ENCODE results near the gene FAM13C.

FAM13C gene

DNA sequence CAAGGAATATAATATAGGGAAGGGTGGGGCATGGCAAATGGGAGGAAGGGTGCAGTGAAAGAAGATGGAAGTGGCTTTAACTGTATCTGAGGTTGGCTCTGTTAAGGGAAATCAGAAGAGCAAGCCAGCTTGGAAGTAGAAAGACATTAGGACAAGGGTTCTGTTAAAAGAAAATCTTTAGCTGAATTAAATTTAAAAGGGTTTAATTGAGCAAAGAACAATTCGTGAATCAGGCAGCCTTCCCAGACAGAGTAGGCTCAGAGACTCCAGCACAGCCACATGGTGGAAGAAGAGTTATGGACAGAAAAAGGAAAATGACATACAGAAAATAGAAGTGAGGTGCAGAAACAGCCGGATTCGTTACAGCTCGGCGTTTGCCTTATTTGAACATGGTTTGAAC, 42.0 kb downstream of the FAM13C start:
- DNase-seq (ENCODE audit: low read depth in 2 of 3, low spot score in 1 of 3): no peak

DNA sequence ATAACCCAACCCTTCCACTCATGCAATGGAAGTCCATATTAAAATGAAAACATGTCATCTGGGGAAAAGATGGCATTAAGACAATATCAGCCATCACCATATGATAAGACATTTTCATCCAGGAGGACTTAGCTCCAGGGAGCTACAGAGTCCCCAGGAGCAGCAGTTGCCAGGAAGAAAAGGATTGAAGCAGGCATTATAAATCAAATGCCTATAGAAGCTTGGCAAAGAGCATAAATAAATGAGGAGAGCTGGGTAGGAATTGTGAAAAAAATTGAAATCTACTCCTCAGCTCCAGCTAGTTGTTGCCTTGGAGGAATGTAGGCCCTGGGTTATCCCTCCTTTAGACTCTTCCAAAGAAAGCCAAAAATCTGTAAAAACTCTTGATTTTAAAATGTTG, 42.5 kb downstream of the FAM13C start:
- no peak for DNase-seq (ENCODE audit: low read depth in 2 of 3, low spot score in 1 of 3)

DNA sequence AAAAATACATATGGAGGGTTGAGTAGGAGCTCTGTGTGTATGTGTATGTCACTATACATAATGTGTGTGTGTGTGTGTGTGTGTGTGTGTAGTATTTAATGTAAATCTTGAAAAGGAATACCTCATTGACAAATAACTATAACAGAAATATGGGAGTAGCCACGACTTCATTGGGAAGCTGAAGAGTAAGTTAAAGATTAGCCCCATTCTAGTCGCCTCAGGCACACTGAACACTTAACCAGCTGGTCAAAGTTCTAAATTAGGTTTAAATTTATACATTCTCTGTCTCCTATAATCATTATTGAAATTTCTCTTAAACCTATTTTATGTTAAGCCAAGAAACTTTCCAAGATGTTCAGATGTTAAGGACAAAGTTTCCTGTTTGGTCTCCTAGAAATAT, 45.3 kb downstream of the FAM13C start:
- no peak for DNase-seq (ENCODE audit: low read depth in 2 of 3, low spot score in 1 of 3)

DNA sequence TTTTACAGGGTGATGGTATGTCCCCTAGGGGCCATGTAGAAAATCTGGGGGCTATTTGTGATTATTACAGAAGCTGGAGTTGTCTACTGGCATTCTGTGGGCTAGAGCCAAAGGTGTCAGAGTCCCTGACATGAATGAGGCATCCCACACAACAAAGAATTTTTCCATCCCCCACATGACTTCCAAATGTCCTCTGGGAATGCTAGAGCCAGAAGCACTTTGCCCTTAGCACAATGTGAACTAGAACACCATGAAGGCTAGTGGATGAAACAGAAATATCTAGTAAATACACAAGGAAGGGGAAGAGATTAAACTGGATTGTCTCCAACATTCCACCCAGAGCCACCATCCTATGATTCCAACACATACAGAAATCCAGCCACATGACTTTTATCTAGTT, 46.9 kb downstream of the FAM13C start:
- no peak for DNase-seq (ENCODE audit: low read depth in 2 of 3, low spot score in 1 of 3)

DNA sequence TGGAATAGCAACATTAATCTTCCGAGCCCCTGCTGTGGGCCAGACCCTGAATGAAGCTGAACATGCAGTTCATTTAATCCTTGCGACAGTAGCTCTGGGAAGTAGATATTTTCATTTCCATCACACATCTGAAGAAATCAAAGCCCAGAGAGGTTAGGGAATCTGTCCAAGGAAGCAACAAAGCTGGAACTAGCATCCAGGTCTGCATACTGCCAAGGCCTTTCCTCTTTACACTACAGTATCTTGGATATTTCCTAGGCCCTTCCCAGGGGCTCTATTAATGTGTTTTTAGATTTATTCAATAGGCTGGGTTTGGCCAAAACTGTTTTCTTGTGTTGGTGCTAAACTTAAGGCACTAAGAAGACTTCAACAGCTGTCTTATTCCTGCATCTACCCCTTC, 48.1 kb downstream of the FAM13C start:
- no peak for DNase-seq (ENCODE audit: low read depth in 2 of 3, low spot score in 1 of 3)

DNA sequence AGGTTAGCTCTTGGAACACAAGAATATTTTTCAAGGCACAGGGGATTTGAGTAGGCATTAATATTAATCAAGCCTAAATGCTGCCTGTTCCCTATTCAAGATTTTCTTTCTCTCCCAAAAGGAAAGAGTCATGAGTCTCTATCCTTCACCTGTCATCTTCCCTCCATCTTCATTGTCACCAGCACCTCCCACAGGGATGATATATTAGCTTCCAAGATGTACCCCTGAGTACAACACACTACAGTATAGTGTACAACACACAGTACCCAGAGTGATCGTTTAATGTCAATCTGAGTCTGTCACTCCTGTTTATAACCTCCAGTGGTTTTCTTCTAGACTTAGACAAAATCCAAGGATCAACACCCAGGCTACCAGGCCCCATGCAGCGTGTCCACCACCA, 50.1 kb downstream of the FAM13C start:
- DNase-seq (ENCODE audit: low read depth in 2 of 3, low spot score in 1 of 3): no peak

DNA sequence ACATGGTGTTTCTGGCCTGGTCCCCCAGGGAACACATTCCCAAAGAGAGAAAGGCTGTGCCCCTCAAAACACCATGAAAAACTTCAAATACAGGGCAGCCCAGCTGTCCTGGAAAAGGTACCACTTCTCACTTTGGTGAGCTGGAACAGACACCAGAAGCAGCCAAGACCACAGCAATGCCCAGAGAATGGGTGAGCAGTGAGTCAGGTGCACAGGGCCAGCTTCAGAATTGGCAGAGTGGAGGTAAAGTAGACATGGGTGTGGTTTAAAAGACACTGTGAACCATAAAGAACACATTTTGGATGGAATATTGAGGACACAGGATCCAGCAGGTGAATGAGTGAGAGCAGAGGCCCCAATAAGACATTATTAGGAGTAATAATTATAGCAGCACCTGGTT, 51.3 kb downstream of the FAM13C start:
- DNase-seq (ENCODE audit: low read depth in 2 of 3, low spot score in 1 of 3): no peak

DNA sequence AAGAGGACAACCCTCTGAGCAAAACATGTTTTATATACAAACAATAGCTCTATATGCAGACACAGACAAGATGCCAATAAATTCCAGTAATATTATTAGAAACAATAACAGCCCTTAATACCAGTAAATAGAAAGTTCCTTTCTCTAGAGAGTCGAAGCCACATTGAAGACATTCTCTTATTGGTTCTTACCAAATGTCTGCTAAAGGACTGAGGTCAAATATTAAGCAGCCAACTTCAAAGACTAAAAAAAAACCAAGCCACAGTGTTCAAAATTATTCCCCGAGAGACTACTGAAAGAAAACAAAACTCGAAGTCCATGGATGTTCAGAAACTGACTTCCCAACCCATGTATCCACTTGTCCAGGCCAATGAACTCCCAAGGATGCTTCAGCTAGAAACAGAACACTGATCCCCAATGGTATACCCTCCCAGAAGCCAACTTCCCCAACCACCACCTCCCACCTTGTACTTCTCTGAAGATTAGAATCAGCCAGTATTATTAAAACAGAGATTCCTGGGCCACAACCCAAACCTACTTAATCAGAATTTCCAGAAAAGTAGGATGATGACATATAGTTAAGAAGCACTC, 51.9 kb downstream of the FAM13C start:
- no peak for DNase-seq (ENCODE audit: low read depth in 2 of 3, low spot score in 1 of 3)

DNA sequence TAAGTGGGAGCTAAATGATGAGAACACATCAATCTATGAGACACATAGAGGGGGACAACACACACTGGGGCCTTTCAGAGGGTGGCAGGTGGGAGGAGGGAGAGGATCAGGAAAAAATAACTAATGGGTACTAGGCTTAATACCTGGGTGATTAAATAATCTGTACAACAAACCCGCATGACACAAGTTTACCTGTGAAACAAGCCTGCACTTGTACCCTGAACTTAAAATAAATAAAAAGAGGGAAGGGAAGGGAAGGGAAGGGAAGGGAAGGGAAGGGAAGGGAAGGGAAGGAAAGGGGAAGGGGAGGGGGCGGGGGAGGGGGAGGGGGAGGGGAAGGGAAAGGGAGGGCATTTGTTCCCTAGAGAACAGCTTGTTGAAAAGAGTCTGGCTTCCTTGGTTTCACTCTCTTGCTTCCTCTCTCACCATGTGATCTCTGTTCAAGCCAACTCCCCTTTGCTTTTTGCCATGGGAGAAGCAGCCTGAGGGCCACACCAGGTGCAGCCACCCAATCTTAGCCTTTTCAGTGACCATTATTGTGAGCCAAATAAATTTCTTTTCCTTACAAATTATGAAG, 57.7 kb downstream of the FAM13C start:
- no peak for DNase-seq (ENCODE audit: low read depth in 2 of 3, low spot score in 1 of 3)

DNA sequence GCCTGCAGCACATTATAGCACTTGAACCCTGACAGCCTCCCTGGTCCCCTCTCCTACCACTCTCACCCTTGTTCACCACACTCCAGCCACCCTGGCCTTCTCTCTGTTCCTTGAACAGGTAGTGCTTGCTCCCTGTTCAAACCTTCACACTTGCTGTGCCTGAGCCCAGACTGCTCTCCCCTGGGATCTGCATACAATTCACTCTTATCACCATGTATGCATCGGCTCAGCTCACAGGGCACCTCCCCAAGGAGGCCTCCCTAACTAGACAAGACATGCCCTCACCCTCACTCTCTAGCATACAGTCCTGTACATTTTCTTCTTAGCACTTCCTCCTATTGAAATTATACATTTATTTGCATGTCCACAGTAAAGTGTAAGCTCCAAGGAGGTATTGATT, 59.3 kb downstream of the FAM13C start:
- DNase-seq (ENCODE audit: low read depth in 2 of 3, low spot score in 1 of 3): no peak

DNA sequence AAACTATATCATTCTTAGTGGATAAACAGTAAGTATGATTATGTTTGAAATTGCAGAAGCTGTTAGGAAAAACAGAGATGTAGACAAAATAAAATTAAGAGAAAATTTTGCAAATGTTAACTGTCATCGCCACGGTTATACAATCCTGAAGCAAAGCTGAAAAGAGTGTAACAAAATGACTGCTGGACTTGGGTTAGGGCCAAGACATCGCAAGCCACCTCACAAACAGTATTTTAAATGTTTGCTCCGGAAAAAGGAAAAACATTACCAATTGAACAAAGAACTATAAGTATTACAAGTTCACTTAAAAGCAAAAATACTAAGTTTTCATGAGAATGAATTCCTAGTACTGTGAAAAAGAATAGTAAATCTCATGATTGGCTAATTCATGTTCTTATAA, 60.0 kb downstream of the FAM13C start:
- no peak for DNase-seq (ENCODE audit: low read depth in 2 of 3, low spot score in 1 of 3)

DNA sequence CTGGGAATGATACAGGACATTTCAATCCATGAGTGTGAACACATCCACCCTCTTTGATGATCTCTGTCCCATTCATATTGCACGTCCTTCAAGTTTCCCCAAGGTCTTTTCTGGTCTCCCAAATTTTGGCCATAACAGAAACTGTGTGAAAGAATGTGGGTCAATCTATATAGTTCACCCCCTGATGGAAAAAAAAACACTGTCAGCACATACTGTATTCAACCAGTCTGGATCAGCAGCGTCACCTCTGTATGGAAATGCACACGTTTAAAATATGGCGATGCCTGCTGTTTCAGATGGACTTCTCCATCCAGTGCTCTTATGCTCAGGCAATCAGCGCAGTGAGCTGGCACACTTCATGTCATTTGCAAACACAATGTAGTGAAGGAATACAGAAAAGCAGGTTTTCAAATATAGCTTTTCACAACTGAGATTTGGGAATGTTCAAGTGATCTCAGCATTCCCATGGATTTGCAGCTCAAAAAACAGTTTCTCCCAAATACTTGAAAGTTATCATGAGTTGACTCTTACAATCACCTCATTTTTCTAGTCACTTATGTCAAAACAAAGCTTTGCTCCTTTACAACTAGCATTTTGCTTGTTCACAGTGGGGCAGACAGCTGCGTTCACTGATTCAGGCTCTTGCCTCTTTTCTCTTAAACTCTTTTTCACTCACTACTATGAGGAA, 61.1 kb downstream of the FAM13C start:
- DNase-seq (ENCODE audit: low read depth in 2 of 3, low spot score in 1 of 3): no peak

DNA sequence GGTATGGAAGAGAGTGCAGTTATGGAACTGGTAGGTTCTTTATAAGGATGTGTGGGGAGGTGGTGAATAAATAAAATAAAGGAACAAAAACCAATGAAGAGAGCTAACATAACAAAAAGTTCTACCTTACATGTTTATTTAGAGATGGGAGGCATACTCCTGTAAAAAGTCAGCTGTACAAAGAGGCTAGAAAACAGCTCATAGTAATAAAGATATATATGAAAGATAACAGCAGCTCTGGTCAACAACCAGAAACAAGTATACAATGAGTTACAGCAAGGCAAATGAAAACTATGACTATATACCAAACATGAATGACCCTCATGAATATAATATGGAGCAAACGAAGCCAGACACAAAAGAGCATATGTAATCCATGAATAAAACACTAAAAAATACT, 62.0 kb downstream of the FAM13C start:
- DNase-seq (ENCODE audit: low read depth in 2 of 3, low spot score in 1 of 3): no peak

DNA sequence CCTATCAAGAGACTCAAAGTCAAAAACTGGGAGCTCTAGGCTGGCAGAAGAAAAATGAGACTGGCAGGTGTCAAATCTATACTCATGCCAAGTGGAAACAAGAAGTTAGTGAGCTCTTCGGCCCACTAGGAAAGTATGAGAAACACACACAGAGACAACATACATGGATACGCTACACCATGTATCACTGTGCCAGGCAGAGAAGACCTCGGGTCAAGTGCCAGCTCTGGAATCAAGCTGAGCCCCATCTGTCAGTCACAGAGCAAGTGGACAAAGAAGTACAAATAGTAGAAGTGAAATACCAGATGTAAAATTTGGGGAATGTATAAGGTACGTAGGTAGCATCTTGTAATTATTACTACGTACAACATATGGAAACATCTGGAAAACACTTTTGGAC, 62.4 kb downstream of the FAM13C start:
- no peak for DNase-seq (ENCODE audit: low read depth in 2 of 3, low spot score in 1 of 3)

DNA sequence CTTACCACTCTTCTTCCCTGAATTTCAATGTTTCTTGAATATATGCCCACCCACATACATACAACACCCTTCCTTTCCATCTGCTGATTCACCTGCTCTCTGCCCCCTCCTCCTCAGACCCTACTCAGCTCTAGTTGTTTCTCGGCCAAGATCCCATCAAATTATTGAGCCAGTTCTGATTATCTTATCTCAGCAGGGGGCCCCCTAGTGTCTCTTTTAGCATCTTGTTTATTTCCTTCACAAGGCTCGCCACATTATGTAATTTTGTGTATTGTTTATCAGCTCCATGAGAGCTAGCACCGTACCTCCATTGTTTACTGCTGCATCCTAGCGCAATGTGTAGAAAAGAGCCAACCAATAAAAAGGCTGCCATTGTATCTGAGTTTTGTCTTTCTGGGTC, 71.9 kb downstream of the FAM13C start:
- no peak for DNase-seq (ENCODE audit: low read depth in 2 of 3, low spot score in 1 of 3)

DNA sequence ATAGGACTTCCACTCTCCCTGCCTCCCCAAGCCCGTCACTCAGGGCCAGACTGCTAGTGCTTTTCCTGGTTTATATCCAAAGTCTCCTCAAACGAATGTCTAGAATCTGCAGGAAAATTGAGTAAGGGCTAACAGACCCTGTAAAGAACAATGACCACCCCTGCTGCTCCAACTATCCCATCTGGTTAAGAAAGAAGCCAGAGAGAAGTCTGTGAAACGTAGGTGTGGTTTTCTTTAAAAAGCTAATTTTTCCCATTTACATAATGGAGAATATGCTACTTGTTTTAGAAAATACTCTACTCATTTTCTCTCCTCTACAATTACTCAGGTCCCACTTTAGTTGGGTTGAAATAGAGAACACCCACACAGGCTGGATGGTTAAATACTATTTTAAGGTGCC, 72.5 kb downstream of the FAM13C start:
- DNase-seq (ENCODE audit: low read depth in 2 of 3, low spot score in 1 of 3): no peak

DNA sequence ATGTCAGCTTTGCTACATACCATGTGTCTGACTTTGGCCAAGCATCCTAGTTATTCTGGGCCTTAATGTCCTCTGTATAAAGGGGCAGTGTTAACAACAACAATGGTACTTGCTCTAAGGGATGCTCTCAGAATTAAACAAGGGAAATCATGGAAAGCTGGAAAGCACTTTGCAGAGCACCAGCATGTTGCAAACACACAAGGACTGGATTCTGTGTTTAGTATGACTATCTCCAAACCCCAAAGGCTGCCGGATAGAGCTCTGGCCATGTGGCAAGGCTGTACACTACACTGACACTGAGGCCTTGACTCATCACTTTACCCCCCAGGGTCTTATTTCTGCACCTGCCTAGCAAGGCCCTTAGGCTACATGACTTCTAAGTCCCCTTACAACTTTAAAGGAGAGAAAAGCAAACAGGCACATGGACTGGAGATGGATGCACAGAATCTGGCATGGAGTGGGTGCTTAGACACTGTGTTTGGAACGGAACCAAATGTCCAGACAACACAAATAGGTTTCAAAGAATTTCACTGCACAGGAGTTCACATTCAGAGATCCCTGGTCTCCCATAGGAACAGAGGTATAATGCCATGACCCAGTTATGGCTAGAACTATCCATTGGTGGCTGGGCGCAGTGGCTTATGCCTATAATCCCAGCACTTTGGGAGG, 74.6 kb downstream of the FAM13C start:
- DNase-seq (ENCODE audit: low read depth in 2 of 3, low spot score in 1 of 3): no peak

DNA sequence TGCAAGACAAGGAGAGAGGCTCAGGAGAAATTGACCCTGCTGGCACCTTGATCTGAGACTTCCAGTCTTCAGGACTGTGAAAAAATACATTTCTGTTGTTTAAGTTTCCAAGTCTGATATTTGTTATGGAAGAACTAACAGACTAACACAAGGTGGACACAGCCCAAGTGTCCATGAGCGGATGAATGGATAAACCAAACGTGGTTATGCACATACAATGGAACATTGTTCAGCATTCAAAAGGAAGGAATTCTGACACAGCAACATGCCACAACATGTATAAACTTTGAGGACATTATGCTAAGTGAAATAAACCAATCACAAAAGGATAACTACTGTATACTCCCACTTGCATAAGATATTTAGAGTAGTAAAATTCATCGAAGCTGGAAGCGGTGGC, 76.5 kb downstream of the FAM13C start:
- DNase-seq (ENCODE audit: low read depth in 2 of 3, low spot score in 1 of 3): no peak

DNA sequence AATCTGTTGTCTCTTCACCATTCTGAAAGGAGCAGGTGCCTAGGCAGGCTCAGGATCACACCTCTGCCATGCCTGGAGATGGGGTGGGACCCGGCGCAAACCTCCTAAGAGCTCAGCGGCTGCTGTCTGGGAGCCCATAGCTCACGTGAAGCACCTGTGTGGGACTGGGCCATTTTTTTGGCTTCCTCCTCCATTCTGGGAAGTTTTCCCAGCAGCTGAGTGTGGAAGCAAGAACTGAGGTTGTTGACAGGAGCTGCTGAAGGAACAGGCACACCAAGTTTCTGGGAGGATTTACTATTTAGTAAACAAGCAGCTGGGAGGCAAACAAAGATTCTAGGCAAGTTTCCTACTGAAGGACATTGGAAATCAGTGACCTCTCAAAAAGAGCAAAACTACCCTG, 77.3 kb downstream of the FAM13C start:
- DNase-seq (ENCODE audit: low read depth in 2 of 3, low spot score in 1 of 3): no peak

DNA sequence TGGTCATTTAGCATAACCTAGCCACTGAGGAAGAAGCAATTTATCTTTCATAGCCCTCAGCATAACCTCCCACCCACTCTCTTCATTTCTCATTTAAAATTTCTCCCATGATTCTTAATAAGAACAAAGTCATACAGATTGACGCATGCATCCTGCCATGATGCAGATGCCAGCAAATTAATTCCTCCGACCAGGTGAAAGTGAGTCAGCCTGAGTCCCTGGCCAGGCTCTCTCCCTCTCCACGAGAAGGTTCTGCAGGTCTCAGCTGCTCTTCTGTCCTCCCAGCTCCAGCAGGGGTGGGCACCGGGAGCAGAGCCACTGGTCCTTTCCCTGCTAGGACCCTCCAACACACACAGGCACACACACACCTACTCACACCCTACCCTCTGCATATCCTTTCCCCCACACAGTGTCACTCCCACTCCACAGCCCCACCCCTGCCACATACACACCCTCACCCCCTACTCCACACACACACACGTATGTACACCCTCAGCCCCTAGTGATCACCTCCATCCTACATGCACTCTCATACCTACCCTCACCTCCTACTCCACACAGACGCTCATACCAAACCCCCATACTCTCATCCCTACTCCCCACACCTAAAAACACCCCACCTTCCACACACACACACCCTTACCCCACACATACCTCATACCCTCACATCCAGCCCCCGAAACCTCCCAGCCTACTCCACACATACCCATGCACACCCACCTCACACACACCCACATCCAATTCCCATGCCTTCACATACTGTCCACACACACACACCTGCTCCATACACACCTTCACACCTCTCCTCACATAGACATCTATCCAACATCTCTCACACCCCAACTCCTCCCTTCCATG, 78.0 kb downstream of the FAM13C start:
- DNase-seq (ENCODE audit: low read depth in 2 of 3, low spot score in 1 of 3): no peak

DNA sequence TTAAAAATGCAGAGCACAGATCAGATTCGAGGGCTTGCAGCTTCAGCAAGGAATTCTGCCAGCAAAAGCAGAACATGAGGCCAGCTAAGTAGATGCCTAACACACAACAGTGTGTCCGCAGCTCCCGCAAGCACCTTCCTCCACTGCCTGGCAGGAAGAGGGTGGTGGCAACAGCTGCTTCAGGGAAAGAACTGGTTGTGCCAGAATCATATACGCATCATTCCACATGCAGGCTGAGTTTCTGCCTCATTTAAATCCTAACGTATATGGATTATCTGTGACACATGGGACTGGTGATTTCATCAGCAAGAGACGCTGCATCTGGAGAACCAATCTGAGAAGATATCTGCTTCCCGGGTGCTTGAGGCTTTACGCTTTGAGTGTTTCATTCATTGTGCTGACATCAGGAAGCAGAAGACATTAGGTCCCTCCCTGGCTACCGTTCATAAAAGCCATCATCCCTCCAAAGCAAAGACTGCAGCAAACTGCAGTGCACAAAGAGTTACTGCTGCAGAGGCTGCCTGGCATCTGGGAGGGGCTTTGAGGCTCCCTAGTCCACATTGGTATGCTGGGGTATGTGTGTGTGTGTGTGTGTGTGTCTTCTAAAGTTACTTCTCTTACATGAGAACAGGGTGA, 78.8 kb downstream of the FAM13C start:
- no peak for DNase-seq (ENCODE audit: low read depth in 2 of 3, low spot score in 1 of 3)

All from stimulated activated CD4-positive, alpha-beta T cell treated with anti-CD3 and anti-CD28 coated beads, Interleukin-12 subunit alpha, Interleukin-12 subunit beta, amount 100 ng/mL, for 48 hours (primary cell).